Type B pancreatic cell (in vitro differentiated cells): ENCODE data around the gene DNAH6. TPM values are rescaled to one million over a fixed set of nuclear protein-coding genes. Genes with fewer than 3 reads are reported as not detected.
"Not testable (repeated sequence)": the region's sequence is repeated elsewhere in the genome, so short reads cannot be mapped to it uniquely, and the experiment has no call there.

Experiments
- DNase-seq: peaks from one replicate; pipeline ENCODE4 v3.0.0; 2021; ENCODE audit warnings: mixed read lengths; ENCODE audit not compliant: unreplicated experiment; ENCODE audit errors: extremely low spot score
- H3K27ac Mint-ChIP-seq: 2 replicates; pipeline ENCODE4 v1.8.0; 2021; ENCODE audit warnings: mild to moderate bottlenecking, mixed read lengths
- H3K27me3 Mint-ChIP-seq: 2 replicates; pipeline ENCODE4 v1.8.0; 2021; ENCODE audit warnings: mixed read lengths
- H3K36me3 Mint-ChIP-seq: 2 replicates; pipeline ENCODE4 v1.8.0; 2021; ENCODE audit warnings: mixed read lengths
- H3K4me1 Mint-ChIP-seq: one replicate; pipeline ENCODE4 v1.8.0; 2021; ENCODE audit warnings: mixed read lengths; ENCODE audit not compliant: unreplicated experiment
- H3K4me3 Mint-ChIP-seq: 2 replicates; pipeline ENCODE4 v1.8.0; 2021; ENCODE audit warnings: mild to moderate bottlenecking, mixed read lengths
- H3K9me3 Mint-ChIP-seq: 2 replicates; pipeline ENCODE4 v1.8.0; 2021; ENCODE audit warnings: mixed read lengths
- CTCF ChIP-seq: fragments of 200-600 bp; sonication (generic); conservative IDR thresholded peaks from 2 replicates; pipeline ENCODE4 v1.5.0; 2021; ENCODE audit warnings: antibody characterized with exemption, mild to moderate bottlenecking
- total RNA-seq: library from RNA; stranded (reverse); gene quantifications from 2 replicates; pipeline ENCODE4 v1.2.1, GENCODE V29; 2021; ENCODE audit warnings: low replicate concordance

DNAH6 gene
- total RNA-seq, 1 donor from 2014 or later = 3.8 TPM

- Mint-ChIP-seq H3K9me3 (no peaks in the 10 kb centered on the region), H3K4me1 (no peaks in the 10 kb centered on the region), H3K27ac (no peak overlapping the region), H3K27me3 (peaks cover 16% of the 10 kb centered on the region), H3K36me3 (no peaks in the 10 kb centered on the region), H3K4me3 (no peak overlapping the region)
- DNase-seq = no peak
- TF ChIP-seq CTCF = peak; percentile 86
Observed at GRCh38 chr2:84495539-84496146, 20.7 kb upstream of the DNAH6 start.

GRCh38 chr2:84496386-84496785, 19.9 kb upstream of the DNAH6 start:
- no peak for DNase-seq
- H3K27me3 Mint-ChIP-seq = peaks cover 16% of the 10 kb centered on the region
- H3K9me3 Mint-ChIP-seq = no peaks in the 10 kb centered on the region
- H3K4me1 Mint-ChIP-seq = no peaks in the 10 kb centered on the region
- H3K4me3 Mint-ChIP-seq = no peak overlapping the region
- no peak for TF ChIP-seq CTCF
- H3K36me3 Mint-ChIP-seq = no peaks in the 10 kb centered on the region
- H3K27ac Mint-ChIP-seq = no peak overlapping the region

- Mint-ChIP-seq H3K9me3 (no peaks in the 10 kb centered on the region), H3K36me3 (no peaks in the 10 kb centered on the region), H3K4me1 (no peaks in the 10 kb centered on the region), H3K27ac (no peak overlapping the region), H3K27me3 (peaks cover 16% of the 10 kb centered on the region), H3K4me3 (no peak overlapping the region)
- TF ChIP-seq CTCF = no peak
- no peak for DNase-seq
Observed at GRCh38 chr2:84497285-84497684, 19.0 kb upstream of the DNAH6 start.

- no peak overlapping the region for H3K27ac Mint-ChIP-seq
- no peaks in the 10 kb centered on the region for H3K4me1 Mint-ChIP-seq
- no peak for DNase-seq
- H3K36me3 Mint-ChIP-seq = no peaks in the 10 kb centered on the region
- H3K9me3 Mint-ChIP-seq = no peaks in the 10 kb centered on the region
- H3K4me3 Mint-ChIP-seq = no peak overlapping the region
- no peak for TF ChIP-seq CTCF
- peaks cover 19% of the 10 kb centered on the region for H3K27me3 Mint-ChIP-seq
Observed at GRCh38 chr2:84498150-84498799, 18.0 kb upstream of the DNAH6 start.

- not testable (repeated sequence) for H3K27me3 Mint-ChIP-seq, H3K4me3 Mint-ChIP-seq, H3K27ac Mint-ChIP-seq, DNase-seq, H3K9me3 Mint-ChIP-seq, H3K4me1 Mint-ChIP-seq, H3K36me3 Mint-ChIP-seq
Observed at GRCh38 chr2:84511024-84511423, 5.3 kb upstream of the DNAH6 start.

GRCh38 chr2:84515788-84516187, 510 bp upstream of the DNAH6 start:
- no peaks in the 10 kb centered on the region for H3K4me1 Mint-ChIP-seq
- no peaks in the 10 kb centered on the region for H3K9me3 Mint-ChIP-seq
- H3K27me3 Mint-ChIP-seq = peaks cover 13% of the 10 kb centered on the region
- TF ChIP-seq CTCF = no peak
- peak overlapping the region; percentile 87 for H3K4me3 Mint-ChIP-seq
- H3K27ac Mint-ChIP-seq = peak overlapping the region; percentile 76
- H3K36me3 Mint-ChIP-seq = no peaks in the 10 kb centered on the region
- no peak for DNase-seq
